IPS-15b (cell line): ENCODE measurements around the gene KIF11.
A peak's percentile ranks its signal among the peaks of the same experiment; 100 is the strongest.

Experiments
- H3K27me3 ChIP-seq: one replicate; pipeline ENCODE4 v1.6.1; 2013; ENCODE audit warnings: low read length; ENCODE audit not compliant: control insufficient read depth, insufficient read depth
- H3K36me3 ChIP-seq: one replicate; pipeline ENCODE4 v1.6.1; 2013; ENCODE audit warnings: low read length; ENCODE audit not compliant: control insufficient read depth, insufficient read depth
- H3K4me1 ChIP-seq: one replicate; pipeline ENCODE4 v1.6.1; 2013; ENCODE audit warnings: mild to moderate bottlenecking, low read length; ENCODE audit not compliant: control insufficient read depth, insufficient read depth
- H3K4me3 ChIP-seq: one replicate; pipeline ENCODE4 v1.5.1; 2013; ENCODE audit warnings: low read depth, low read length
- H3K9ac ChIP-seq: one replicate; pipeline ENCODE4 v1.6.1; 2013; ENCODE audit warnings: low read depth, mild to moderate bottlenecking, low read length
- H3K9me3 ChIP-seq: one replicate; pipeline ENCODE4 v1.6.1; 2013; ENCODE audit warnings: mild to moderate bottlenecking, low read length; ENCODE audit not compliant: control insufficient read depth, insufficient read depth

The KIF11 gene

DNA sequence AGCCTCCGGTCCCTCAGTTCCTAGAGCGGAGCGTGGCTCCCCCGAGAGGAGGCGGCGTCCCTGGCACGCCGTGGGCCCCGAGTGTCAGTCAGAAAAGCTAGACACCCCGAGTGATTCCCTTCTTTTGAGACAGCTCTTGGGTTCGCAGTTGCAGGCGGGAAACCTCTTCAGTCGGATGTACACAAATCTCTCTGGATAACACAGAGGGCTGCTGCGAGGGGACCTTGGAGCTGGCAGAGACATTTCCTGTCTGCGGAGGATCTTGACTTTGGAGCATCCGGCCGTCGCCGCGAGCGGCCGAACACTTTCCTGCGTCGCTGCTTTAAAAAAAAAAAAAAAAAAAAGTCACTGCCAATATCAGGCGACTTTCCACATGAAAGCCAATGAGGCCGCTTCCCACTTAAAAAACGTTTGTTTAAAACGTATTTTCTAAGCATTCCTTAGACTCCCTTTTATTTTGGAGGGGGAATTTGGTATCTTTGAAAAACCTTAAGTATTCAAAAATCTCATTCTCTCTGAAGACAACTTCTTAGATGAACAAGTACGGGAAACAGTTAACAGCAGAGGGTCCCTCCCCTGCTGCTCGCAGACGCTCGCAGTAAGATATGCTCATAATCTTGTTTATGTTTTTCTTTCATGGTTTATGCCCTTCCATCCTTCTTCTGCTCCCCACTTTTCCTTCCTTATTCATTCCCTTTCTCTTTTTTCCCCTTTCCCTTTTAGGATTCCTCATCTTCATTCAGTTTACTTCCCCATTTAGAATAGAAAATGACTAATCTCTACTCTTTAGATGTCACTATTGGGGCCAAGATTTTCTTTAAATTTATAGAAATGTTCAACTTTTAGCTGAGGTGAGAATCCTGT is 106.8 kb downstream of the KIF11 start:
- H3K9me3 ChIP-seq, result no peaks in the 10 kb centered on the region
- H3K9ac ChIP-seq, result no peak overlapping the region
- no peaks in the 10 kb centered on the region for H3K36me3 ChIP-seq
- peak overlapping the region; percentile 84 for H3K4me3 ChIP-seq
- H3K4me1 ChIP-seq, result no peaks in the 10 kb centered on the region
- H3K27me3 ChIP-seq, result peaks cover 71% of the 10 kb centered on the region

DNA sequence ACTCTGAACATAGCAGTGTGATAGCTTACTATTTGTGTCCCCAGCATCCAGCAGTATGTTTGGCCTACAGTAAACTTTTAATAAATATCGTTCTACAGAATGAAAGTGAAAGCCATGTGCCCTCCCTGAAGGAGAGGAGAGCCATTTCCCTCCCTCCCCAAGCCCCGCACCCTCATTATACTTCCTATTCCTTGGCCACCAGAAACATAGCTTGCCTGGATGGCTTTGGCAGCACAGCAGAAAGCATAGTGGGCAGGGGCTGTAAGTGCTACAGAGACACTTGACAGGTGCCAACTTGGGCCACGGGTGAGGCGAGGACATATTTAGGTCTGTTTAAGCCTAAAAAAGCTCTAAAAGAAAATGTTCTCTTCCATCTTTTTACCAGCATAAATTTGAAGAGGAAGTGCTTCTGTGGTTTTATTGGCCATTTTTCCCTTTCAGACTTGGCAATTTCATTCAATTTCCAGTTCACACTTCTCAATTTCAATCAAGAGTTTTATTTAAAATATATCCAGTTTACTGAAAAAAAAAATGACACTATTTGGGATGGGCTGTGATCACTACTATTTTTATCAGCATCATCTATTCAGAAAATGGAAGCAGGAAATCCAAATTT is 109.5 kb downstream of the KIF11 start:
- Histone ChIP-seq H3K4me3 (no peak overlapping the region), H3K9me3 (no peaks in the 10 kb centered on the region), H3K9ac (no peak overlapping the region), H3K27me3 (peaks cover 46% of the 10 kb centered on the region), H3K36me3 (no peaks in the 10 kb centered on the region), H3K4me1 (no peaks in the 10 kb centered on the region)
